Fibroblast of pulmonary artery (primary cell): ENCODE measurements around the gene GPR119.
"Not testable (repeated sequence)": the region's sequence is repeated elsewhere in the genome, so short reads cannot be mapped to it uniquely, and the experiment has no call there.

Experiments
- DNase-seq: peaks from one replicate; pipeline ENCODE4 v3.0.0-alpha.2; 2010; ENCODE audit warnings: low read depth
- H3K4me3 ChIP-seq: replicated peaks from 2 replicates; pipeline ENCODE4 v1.5.1; 2011; ENCODE audit warnings: low read depth, mild to moderate bottlenecking, control low read depth, low read length, moderate library complexity
- CTCF ChIP-seq: IDR thresholded peaks from 2 replicates; pipeline ENCODE4 v1.5.1; 2011; ENCODE audit warnings: mild to moderate bottlenecking, control low read depth, low read length, inconsistent platforms; ENCODE audit errors: missing control alignments

The GPR119 gene

GRCh38 chrX:130393451-130394074 lies 8.1 kb upstream of the GPR119 start:
- no peak overlapping the region for H3K4me3 ChIP-seq
- peak; percentile 76 for TF ChIP-seq CTCF
- DNase-seq, result peak; percentile 56

- TF ChIP-seq CTCF, result no peak
Observed at GRCh38 chrX:130386408-130386808, 934 bp upstream of the GPR119 start.

GRCh38 chrX:130378024-130378669 lies 7.3 kb downstream of the GPR119 start:
- DNase-seq, result no peak
- H3K4me3 ChIP-seq, result no peak overlapping the region
- TF ChIP-seq CTCF, result no peak

More at GRCh38 chrX:130386408-130386808, 934 bp upstream of the GPR119 start:
- no peak for DNase-seq
- H3K4me3 ChIP-seq, result no peak overlapping the region

- no peak for DNase-seq
- TF ChIP-seq CTCF, result no peak
- H3K4me3 ChIP-seq, result no peak overlapping the region
Observed at GRCh38 chrX:130376077-130376476, 9.4 kb downstream of the GPR119 start.

- not testable (repeated sequence) for H3K4me3 ChIP-seq, DNase-seq
Observed at GRCh38 chrX:130352050-130352449, 33.4 kb downstream of the GPR119 start.

GRCh38 chrX:130351567-130351966 lies 33.9 kb downstream of the GPR119 start:
- H3K4me3 ChIP-seq, result no peak overlapping the region
- no peak for TF ChIP-seq CTCF
- no peak for DNase-seq

GRCh38 chrX:130347321-130347720 lies 38.2 kb downstream of the GPR119 start:
- H3K4me3 ChIP-seq, result no peak overlapping the region
- TF ChIP-seq CTCF, result no peak
- no peak for DNase-seq
